HepG2 (cell line): ENCODE data around the gene GPRASP2. TPM values are rescaled to one million over a fixed set of nuclear protein-coding genes. Genes with fewer than 3 reads are reported as not detected.

Source experiments
- ATAC-seq: fragments of 200-7000 bp; cut with Tn5 transposase; 3 replicates; pipeline ENCODE4 v1.9.1; 2020; ENCODE audit warnings: mild to moderate bottlenecking, moderate library complexity
- BruUV-seq: library from RNA; stranded (reverse); fragments of 400-500 nt; replicated peaks from 2 replicates; lab custom pipeline; 2021; lab: Mats Ljungman, UMichigan
- CTCF ChIA-PET: fragments of 300-600 bp; formaldehyde crosslinking; extraction: SDS; loops from one replicate; lab custom pipeline; 2021; ENCODE audit warnings: low total read pairs, inconsistent platforms, low intra/inter-chr PET ratio; lab: Yijun Ruan, JAX
- POLR2A ChIA-PET: fragments of 350-600 bp; sonication (Branson Sonifier 250); formaldehyde crosslinking; loops from one replicate; lab custom pipeline; 2020; ENCODE audit warnings: antibody characterized with exemption, inconsistent platforms; lab: Yijun Ruan, JAX
- DNase-seq: peaks from one replicate; pipeline ENCODE4 v3.0.0-alpha.2; 2015; ENCODE audit warnings: low spot score
- FAIRE-seq: peaks from 3 replicates; lab custom pipeline; 2011; peaks lifted over from hg19 to GRCh38; lab: Jason Lieb, UNC
- H2AFZ ChIP-seq: one replicate; pipeline ENCODE4 v1.6.1; 2011; ENCODE audit warnings: low read length, inconsistent platforms
- H3K27ac ChIP-seq: fragments of 300-600 bp; 3 replicates; pipeline ENCODE4 v1.8.0; 2011; ENCODE audit warnings: mixed run types, mild to moderate bottlenecking, mixed read lengths, low read length, inconsistent platforms; ENCODE audit not compliant: insufficient read depth; ENCODE audit errors: extremely low read length
- H3K27me3 ChIP-seq, 2 experiments: fragments of 200-600 bp in 1 of 2; 2 replicates in 1 of 2; 3 replicates in 1 of 2; pipeline versions ENCODE4 v1.6.0 to v1.8.0; 2011; ENCODE audit warnings: low read length in 2 of 2, mild to moderate bottlenecking in 2 of 2, moderate library complexity in 2 of 2, inconsistent platforms in 1 of 2; ENCODE audit not compliant: insufficient read depth in 2 of 2, control insufficient read depth in 1 of 2
- H3K36me3 ChIP-seq, 2 experiments: fragments of 200-600 bp in 1 of 2; replicated peaks in 1 of 2; 2 replicates in 1 of 2; 3 replicates in 1 of 2; pipeline versions ENCODE4 v1.5.1 to v1.8.0; 2011; ENCODE audit warnings: low read length in 2 of 2, inconsistent platforms in 1 of 2; ENCODE audit not compliant: insufficient read depth in 2 of 2, control insufficient read depth in 1 of 2
- H3K4me1 ChIP-seq: 2 replicates; pipeline ENCODE4 v1.5.1; 2012; ENCODE audit warnings: low read length, inconsistent platforms; ENCODE audit not compliant: insufficient read depth
- H3K4me2 ChIP-seq: 2 replicates; pipeline ENCODE4 v1.6.0; 2011; ENCODE audit warnings: low read depth, low read length, inconsistent platforms
- H3K4me3 ChIP-seq, 3 experiments: fragments of 200-600 bp in 1 of 3; sonication (generic), shearing (Covaris generic) in 1 of 3; replicated peaks in 1 of 3; 2 replicates each; pipeline ENCODE4 v1.5.1; 2011 to 2016; ENCODE audit warnings: low read length in 3 of 3, inconsistent platforms in 2 of 3, low read depth in 2 of 3, mild to moderate bottlenecking in 2 of 3, control low read depth in 1 of 3, mixed read lengths in 1 of 3; ENCODE audit not compliant: insufficient read depth in 1 of 3
- H3K79me2 ChIP-seq: one replicate; pipeline ENCODE4 v1.6.1; 2011; ENCODE audit warnings: low read length, inconsistent platforms; ENCODE audit not compliant: insufficient read depth
- H3K9ac ChIP-seq: 2 replicates; pipeline ENCODE4 v1.6.0; 2011; ENCODE audit warnings: mild to moderate bottlenecking, low read depth, low read length, inconsistent platforms; ENCODE audit not compliant: insufficient read depth
- H3K9me3 ChIP-seq: 2 replicates; pipeline ENCODE4 v1.5.1; 2012; ENCODE audit warnings: mild to moderate bottlenecking, low read length
- H4K20me1 ChIP-seq: 2 replicates; pipeline ENCODE4 v1.6.0; 2011; ENCODE audit warnings: inconsistent platforms, mild to moderate bottlenecking, low read length, moderate library complexity; ENCODE audit not compliant: insufficient read depth
- KLF9 ChIP-seq: IDR thresholded peaks from 2 replicates; pipeline ENCODE4 v1.6.1; 2016; ENCODE audit warnings: low read depth
- MAFK ChIP-seq, 2 experiments: IDR thresholded peaks in 1 of 2; conservative IDR thresholded peaks in 1 of 2; 2 replicates each; pipeline ENCODE4 v1.6.1; 2011; ENCODE audit warnings: improper control_type of control experiment in 2 of 2, low read length in 2 of 2
- MAZ ChIP-seq, 2 experiments: sonication (generic) in 1 of 2; formaldehyde crosslinking in 1 of 2; IDR thresholded peaks; 2 replicates each; pipeline versions ENCODE4 v1.5.0 to v1.6.1; 2012 to 2020; ENCODE audit warnings: low read depth in 2 of 2, mild to moderate bottlenecking in 2 of 2, borderline replicate concordance in 1 of 2, improper control_type of control experiment in 1 of 2, low read length in 1 of 2, missing genetic modification reagents in 1 of 2, moderate library complexity in 1 of 2
- MYC ChIP-seq: sonication (generic); formaldehyde crosslinking; IDR thresholded peaks from 2 replicates; pipeline ENCODE4 v1.9.0; 2021; ENCODE audit warnings: missing genetic modification reagents, borderline replicate concordance
- PRPF4 ChIP-seq: fragments of 200-400 bp; formaldehyde crosslinking; IDR thresholded peaks from 2 replicates; pipeline ENCODE4 v1.6.1; 2016; ENCODE audit warnings: low read length, low read depth; ENCODE audit not compliant: poor library complexity, severe bottlenecking
- ZNF205 ChIP-seq: IDR thresholded peaks from 2 replicates; pipeline ENCODE4 v1.6.1; 2018; ENCODE audit warnings: missing biosample characterization, missing genetic modification reagents
- ZNF629 ChIP-seq: sonication (generic); formaldehyde crosslinking; conservative IDR thresholded peaks from 2 replicates; pipeline ENCODE4 v1.5.0; 2020; ENCODE audit warnings: missing genetic modification reagents
- WGBS: methylation state at CpG from one replicate; pipeline ENCODE4 v1.1.6; 2017; ENCODE audit warnings: low lambda C conversion rate; 5-methylcytosine and 5-hydroxymethylcytosine counted together
- in situ Hi-C: cut with HindIII; loops from 2 replicates; pipeline ENCODE4 v1.10.0; 2017; ENCODE audit warnings: low pct_unique_long_range_greater_than_20kb; ENCODE audit not compliant: extremely low pct_ligation_motif_present
- intact Hi-C: fragments of 100-400 bp; cut with micrococcal nuclease; formaldehyde crosslinking; loops from one replicate; pipeline ENCODE4 v1.10.0; 2022; ENCODE audit not compliant: unreplicated experiment
- polyA plus RNA-seq, 8 experiments: library from polyadenylated mRNA; depleted of rRNA in 3 of 8; stranded (reverse) in 7 of 8; unstranded in 1 of 8; fragments of >200 nt; fragmentation: Illumina TruSeq in 4 of 8; extraction: Trizol in 4 of 8; gene quantifications; 2 replicates each; pipeline versions ENCODE4 v1.2.1 to v1.2.3, GENCODE V29; 2011 to 2016; ENCODE audit warnings: low read depth in 4 of 8, missing spikeins in 1 of 8, mixed read lengths in 1 of 8; ENCODE audit not compliant: insufficient read depth in 1 of 8
- total RNA-seq, 5 experiments: library from RNA; depleted of rRNA; stranded (reverse); fragments of >200 nt; fragmentation: Illumina TruSeq; extraction: Trizol; gene quantifications; 2 replicates each; pipeline ENCODE4 v1.2.3, GENCODE V29; 2016; ENCODE audit warnings: low read depth in 1 of 5
- TF ChIP-seq, protein P1 (sequence below): sonication (generic); formaldehyde crosslinking; IDR thresholded peaks from 2 replicates; pipeline ENCODE4 v1.8.1; 2023; ENCODE audit warnings: missing genetic modification reagents, inconsistent platforms, borderline replicate concordance
- TF ChIP-seq, protein P2 (sequence below): sonication (generic); formaldehyde crosslinking; IDR thresholded peaks from 2 replicates; pipeline ENCODE4 v1.4.0; 2020; ENCODE audit warnings: missing genetic modification reagents

Gene GPRASP2
- total and polyA plus RNA-seq, 2 of the 13 experiments (the other 11 are each of a cell fraction or from before 2014, with no cell fraction given): 0.55 to 1.3 TPM

DNA sequence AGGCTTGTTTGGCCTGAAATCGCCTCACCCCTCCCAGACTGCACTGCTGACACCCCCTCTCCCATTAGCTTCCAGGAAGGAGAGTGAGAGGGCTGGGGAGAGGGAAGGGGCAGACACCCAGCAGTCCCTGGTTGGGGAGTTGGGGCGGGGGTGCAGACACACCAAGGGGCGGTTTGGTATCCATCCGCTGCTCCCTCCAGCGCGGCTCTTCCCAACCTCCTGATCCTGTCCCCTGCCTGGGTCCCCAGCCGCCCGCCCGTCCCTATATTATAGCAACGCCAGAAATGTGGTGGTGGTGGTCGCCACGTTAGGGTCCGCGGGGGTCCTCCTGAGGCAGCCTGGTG, 33.2 kb downstream of the GPRASP2 start (continued):
- TF ChIP-seq MAZ (IDR thresholded peaks at IDR 0.05; ENCODE audit: borderline replicate concordance, low read depth, low read length): no peak
- no peak for TF ChIP-seq MAZ (CRISPR knock-in tag; IDR thresholded peaks at IDR 0.05; ENCODE audit: low read depth)
- no peak for TF ChIP-seq KLF9 (CRISPR knock-in tag)

DNA sequence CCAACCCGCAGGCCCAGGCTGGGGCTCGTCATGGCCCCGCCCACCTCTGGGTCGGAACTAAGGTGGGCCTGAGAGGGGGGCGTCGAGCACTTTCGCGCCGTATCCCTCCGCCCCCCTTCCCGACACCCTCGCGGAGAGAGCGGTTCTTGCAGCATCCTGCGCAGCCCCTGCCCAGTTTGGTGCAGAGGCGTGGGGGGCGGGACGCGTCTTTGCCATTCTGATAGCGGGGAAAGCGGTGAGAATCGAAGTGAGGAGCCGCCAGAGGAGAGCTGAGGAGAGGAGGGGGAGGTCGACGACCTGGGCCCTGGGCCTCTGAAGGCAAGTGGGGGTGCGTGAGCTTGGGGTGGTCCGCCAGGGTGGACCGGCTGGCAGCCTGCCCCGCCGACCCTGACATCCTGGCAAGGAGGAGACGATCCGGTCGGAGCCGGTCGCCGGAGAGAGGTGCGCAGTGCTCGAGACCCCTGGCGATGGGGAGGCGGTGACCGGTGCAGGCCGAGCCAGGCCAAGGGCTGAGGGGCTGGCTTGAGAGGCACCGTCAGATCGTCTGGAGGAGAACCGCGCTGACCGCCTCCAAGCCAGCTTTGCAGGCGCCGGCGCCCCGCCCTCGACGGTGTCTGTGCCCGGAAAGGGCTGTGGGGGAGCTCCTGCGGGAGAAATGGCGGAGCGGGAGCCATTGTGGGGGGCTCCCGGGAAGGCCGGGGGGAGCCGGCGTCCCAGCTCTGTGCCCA, 33.8 kb downstream of the GPRASP2 start:
- Histone ChIP-seq H3K4me1 (no peaks in the 10 kb centered on the region), H3K4me3 (no peak overlapping the region), H3K9me3 (no peaks in the 10 kb centered on the region), H3K36me3 (no peaks in the 10 kb centered on the region), H3K4me2 (no peak overlapping the region), H3K27ac (no peak overlapping the region), H3K79me2 (no peaks in the 10 kb centered on the region), H3K9ac (no peak overlapping the region), H2AFZ (no peak overlapping the region), H3K27me3 (no peaks in the 10 kb centered on the region), H4K20me1 (no peaks in the 10 kb centered on the region)
- no peak for DNase-seq
- no peak for ATAC-seq
- CTCF ChIA-PET: no interaction called here
- no peak for FAIRE-seq
- no TSS peak for BruUV-seq
- no peak for TF ChIP-seq PRPF4
- TF ChIP-seq, protein P1, sequence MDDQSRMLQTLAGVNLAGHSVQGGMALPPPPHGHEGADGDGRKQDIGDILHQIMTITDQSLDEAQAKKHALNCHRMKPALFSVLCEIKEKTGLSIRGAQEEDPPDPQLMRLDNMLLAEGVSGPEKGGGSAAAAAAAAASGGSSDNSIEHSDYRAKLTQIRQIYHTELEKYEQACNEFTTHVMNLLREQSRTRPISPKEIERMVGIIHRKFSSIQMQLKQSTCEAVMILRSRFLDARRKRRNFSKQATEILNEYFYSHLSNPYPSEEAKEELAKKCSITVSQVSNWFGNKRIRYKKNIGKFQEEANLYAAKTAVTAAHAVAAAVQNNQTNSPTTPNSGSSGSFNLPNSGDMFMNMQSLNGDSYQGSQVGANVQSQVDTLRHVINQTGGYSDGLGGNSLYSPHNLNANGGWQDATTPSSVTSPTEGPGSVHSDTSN: no peak
- TF ChIP-seq, protein P2, sequence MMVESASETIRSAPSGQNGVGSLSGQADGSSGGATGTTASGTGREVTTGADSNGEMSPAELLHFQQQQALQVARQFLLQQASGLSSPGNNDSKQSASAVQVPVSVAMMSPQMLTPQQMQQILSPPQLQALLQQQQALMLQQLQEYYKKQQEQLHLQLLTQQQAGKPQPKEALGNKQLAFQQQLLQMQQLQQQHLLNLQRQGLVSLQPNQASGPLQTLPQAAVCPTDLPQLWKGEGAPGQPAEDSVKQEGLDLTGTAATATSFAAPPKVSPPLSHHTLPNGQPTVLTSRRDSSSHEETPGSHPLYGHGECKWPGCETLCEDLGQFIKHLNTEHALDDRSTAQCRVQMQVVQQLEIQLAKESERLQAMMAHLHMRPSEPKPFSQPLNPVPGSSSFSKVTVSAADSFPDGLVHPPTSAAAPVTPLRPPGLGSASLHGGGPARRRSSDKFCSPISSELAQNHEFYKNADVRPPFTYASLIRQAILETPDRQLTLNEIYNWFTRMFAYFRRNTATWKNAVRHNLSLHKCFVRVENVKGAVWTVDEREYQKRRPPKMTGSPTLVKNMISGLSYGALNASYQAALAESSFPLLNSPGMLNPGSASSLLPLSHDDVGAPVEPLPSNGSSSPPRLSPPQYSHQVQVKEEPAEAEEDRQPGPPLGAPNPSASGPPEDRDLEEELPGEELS (CRISPR knock-in tag): no peak
- TF ChIP-seq MAFK (conservative IDR thresholded peaks at IDR 0.05 in 1 of 2, IDR thresholded peaks at IDR 0.05 in 1 of 2; ENCODE audit: low read length in 2 of 2): no peak
- no peak for TF ChIP-seq ZNF629 (CRISPR knock-in tag)
- no peak for TF ChIP-seq MYC (CRISPR knock-in tag)
- no peak for TF ChIP-seq ZNF205 (CRISPR knock-in tag)
- in situ Hi-C loops (no loop called here), intact Hi-C loops (no loop called here)
- POLR2A ChIA-PET: no interaction called here
- 92% methylated on average over 22 of the region's 61 CpGs for WGBS
